Measurements from ENCODE around the gene NR4A1.

The NR4A1 gene

DNA sequence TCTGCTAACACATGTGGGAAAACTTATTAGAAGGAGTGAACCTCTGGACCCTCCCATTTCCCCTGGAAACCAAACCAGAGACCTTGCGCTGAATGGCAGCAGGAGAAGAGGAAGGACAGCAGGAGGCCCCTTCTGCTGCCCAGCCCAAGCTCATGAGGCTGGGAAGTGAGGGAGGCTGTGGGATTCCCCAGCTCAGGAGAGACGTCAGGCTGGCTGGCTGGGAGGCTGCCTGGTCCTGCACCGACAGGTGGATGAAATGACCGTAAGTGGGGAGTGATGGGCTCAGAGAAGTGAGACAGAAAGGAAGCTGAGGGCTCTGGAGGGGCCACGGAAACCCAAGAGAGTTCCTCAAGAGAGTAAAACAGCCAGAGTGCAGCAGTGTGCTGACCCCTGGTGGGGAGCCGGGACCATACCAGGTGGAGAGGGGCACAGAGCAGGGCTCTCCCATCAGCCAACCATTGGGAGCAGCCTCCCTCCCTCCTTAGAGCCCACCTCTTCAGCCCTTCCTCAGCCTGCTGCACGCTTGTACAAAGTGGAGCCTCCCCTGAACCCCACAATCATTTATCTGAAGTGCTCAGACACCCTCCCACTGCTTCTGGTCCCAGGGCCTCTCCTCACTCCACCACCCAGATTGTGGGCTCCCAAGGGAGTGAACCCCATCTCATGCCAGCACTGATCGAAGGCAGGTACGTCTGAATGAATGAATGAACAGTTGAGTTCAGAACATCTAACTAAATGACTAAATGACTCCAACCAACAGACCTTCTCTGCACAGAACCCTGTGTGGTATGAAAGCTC, 30.5 kb upstream of the NR4A1 start:
- TF ChIP-seq, protein P1, sequence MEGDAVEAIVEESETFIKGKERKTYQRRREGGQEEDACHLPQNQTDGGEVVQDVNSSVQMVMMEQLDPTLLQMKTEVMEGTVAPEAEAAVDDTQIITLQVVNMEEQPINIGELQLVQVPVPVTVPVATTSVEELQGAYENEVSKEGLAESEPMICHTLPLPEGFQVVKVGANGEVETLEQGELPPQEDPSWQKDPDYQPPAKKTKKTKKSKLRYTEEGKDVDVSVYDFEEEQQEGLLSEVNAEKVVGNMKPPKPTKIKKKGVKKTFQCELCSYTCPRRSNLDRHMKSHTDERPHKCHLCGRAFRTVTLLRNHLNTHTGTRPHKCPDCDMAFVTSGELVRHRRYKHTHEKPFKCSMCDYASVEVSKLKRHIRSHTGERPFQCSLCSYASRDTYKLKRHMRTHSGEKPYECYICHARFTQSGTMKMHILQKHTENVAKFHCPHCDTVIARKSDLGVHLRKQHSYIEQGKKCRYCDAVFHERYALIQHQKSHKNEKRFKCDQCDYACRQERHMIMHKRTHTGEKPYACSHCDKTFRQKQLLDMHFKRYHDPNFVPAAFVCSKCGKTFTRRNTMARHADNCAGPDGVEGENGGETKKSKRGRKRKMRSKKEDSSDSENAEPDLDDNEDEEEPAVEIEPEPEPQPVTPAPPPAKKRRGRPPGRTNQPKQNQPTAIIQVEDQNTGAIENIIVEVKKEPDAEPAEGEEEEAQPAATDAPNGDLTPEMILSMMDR (IDR thresholded peaks at IDR 0.05; ENCODE audit: insufficient read depth, missing control alignments): peak; percentile 62
- FAIRE-seq (no peak), DNase-seq (ENCODE audit: insufficient read length, low spot score) (peak; percentile 76)

DNA sequence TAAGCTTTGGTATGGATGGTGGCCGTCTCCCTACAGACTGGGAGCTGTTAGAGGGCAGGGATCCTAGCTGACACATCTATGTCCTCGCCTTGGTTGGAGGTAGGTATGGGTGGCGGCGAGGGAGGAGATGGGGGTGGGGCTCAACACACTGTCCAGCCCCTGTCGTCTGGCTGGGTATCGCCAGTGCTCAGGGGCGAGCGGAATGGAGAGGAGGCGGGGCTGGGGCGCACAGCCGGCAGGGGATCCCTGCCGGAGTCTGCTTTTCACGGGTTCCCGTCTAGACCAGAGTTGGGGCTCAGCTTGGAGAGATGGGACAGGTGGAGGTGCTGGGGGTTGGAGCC, 28.4 kb upstream of the NR4A1 start:
- FAIRE-seq: no peak
- DNase-seq (ENCODE audit: insufficient read length, low spot score): peak; percentile 51
- TF ChIP-seq, protein P1 (IDR thresholded peaks at IDR 0.05; ENCODE audit: insufficient read depth, missing control alignments): no peak

DNA sequence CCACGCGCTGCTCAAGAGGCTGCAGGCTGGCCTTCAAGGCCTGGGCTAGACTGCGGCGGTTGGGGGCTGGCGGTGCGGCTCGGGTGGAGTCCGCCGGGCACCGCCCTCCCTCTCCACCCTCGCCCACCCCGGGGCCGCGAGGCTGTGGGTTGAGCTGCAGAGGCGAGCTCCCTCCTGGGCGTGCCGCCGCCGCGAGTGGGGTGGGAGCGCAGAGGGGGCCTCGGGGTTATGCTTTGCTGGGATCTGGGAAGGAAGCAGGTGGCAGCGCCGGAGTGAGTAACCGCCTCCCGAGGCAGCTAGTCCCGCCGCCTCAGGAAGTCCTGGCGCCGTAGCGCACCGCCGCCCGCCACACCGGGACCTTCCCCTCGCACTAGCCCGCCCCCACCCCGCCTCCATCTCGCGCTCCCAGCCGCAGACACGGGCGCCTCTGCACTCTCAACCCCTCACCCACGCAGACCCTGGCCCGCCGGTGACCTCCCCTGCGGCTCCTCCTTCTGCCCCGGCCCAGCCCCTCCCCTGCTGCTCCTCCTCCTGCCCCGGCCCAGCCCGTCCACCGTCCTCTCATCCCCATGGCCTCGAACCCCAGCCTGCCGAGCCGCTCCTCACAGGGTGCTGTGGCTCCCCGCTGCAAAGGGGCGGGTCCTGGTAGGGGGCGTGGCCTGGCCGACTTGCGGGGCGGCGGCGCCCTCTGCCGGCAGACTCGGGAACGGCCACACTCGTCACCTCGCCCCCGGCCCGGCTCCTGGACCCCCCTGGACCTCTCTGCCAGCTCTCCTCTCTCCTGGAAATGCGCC, 27.9 kb upstream of the NR4A1 start:
- DNase-seq (ENCODE audit: insufficient read length, low spot score): peak; percentile 97
- TF ChIP-seq, protein P1 (IDR thresholded peaks at IDR 0.05; ENCODE audit: insufficient read depth, missing control alignments): peak; percentile 59
- FAIRE-seq: no peak

DNA sequence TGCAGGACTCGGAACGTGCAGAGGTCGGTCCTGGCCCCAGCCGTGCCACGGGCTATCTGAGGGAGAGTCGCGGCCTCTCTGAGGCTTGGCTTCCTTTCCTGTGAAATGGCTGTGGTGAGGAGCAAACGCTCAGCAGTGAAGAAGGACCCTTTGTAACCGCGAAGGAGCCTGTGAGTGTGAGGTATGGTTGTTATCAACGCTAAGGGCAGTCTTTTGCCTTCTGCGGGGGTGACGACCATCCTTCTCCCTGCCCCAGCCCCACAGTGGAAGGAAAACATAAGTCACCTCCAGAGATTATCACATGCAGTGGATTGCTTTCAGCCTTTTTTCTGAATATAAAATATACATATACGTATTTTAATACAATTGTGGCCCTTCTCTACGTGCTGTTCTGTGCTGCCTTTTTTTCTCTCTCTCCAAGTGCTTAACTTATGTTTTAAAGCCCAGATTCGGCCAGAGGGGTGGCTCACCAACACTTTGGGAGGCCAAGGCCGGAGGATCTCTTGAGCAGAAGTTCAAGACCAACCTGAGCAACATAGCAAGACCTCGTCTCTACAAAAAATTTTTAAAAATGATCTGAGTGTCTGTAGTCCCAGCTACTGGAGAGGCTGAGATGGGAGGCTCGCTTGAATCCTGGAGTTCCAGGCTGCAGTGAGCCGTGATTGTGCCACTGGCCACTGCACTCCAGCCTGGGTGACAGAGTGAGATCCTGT, 27.1 kb upstream of the NR4A1 start:
- FAIRE-seq (no peak), DNase-seq (ENCODE audit: insufficient read length, low spot score) (no peak)
- TF ChIP-seq, protein P1 (IDR thresholded peaks at IDR 0.05; ENCODE audit: insufficient read depth, missing control alignments): no peak

DNA sequence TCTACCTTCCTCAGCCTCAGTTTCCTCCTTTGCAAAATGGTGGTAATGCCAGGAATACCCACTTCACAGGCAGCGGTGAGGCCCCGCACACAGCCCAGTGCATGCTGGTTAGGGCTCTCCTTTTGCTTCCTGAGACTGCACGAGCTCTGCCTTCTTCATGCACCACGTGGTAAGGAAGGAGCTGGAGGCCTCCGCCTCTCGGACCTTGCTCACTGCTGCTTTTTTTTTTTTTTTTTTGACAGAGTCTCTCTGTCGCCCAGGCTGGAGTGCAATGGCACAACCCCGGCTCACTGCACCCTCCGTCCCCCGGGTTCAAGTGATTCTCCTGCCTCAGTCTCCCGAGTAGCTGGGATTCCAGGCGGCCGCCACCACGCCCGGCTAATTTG, 26.4 kb upstream of the NR4A1 start:
- TF ChIP-seq, protein P1 (IDR thresholded peaks at IDR 0.05; ENCODE audit: insufficient read depth, missing control alignments): no peak
- DNase-seq (ENCODE audit: insufficient read length, low spot score): no peak

DNA sequence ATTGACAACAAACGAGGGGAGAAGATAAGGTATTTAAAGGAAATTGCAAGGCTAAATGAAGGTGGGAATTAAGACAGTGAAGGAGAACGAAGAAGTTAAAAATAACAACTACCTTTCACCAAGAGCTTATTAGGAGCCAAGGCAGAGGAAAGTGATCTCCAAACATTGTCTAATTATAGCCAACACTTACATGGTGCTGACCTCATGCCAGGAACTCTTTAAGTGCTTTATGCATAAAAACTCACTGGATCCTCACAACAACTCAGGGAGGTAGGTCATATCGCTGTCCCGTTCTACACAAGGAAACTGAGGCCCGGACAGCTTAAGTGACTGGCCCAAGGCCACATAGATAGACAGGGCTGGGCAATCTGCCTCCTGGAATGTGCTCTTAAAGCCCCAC, 25.0 kb upstream of the NR4A1 start:
- DNase-seq (ENCODE audit: insufficient read length, low spot score) (no peak), FAIRE-seq (no peak)
- TF ChIP-seq, protein P1 (IDR thresholded peaks at IDR 0.05; ENCODE audit: insufficient read depth, missing control alignments): no peak

More for the DNA sequence above, 26.4 kb upstream of the NR4A1 start:
- FAIRE-seq: no peak

All from D721Med (cell line).